Heart right ventricle (tissue), 16 donors: ENCODE data around the gene CD209. TPM values are rescaled to one million over a fixed set of nuclear protein-coding genes. Genes with fewer than 3 reads are reported as not detected.
A peak's percentile ranks its signal among the peaks of the same experiment; 100 is the strongest.

Experiments used
- ATAC-seq, 8 donors: fragments of 200-7000 bp; cut with Tn5 transposase; one replicate each; pipeline ENCODE4 v1.9.1; 2020; ENCODE audit warnings: mild to moderate bottlenecking in 8 of 8, moderate library complexity in 8 of 8, moderate number of reproducible peaks in 1 of 8
- DNase-seq, 2 donors: peaks; one replicate each; pipeline ENCODE4 v3.0.0-alpha.2; 2020
- H3K27ac ChIP-seq, 10 donors: fragments of 200-600 bp; sonication (generic) in 2 of 10; one replicate each; pipeline versions ENCODE4 v1.5.0 to v1.8.0; 2020 to 2022; ENCODE audit warnings: mild to moderate bottlenecking in 3 of 10
- H3K27me3 ChIP-seq, 7 donors: fragments of 200-600 bp; one replicate each; pipeline ENCODE4 v1.8.0; 2021 to 2022; ENCODE audit warnings: mild to moderate bottlenecking in 2 of 7
- H3K36me3 ChIP-seq, 9 donors: fragments of 200-600 bp; sonication (generic) in 1 of 9; one replicate each; pipeline versions ENCODE4 v1.5.0 to v1.8.0; 2020 to 2022; ENCODE audit warnings: mild to moderate bottlenecking in 2 of 9
- H3K4me1 ChIP-seq, 9 donors: fragments of 200-600 bp; sonication (generic) in 1 of 9; one replicate each; pipeline versions ENCODE4 v1.5.0 to v1.8.0; 2020 to 2022; ENCODE audit warnings: mild to moderate bottlenecking in 4 of 9
- H3K4me3 ChIP-seq, 10 donors: fragments of 200-600 bp; sonication (generic) in 2 of 10; one replicate each; pipeline versions ENCODE4 v1.5.0 to v1.8.0; 2020 to 2022; ENCODE audit warnings: mild to moderate bottlenecking in 7 of 10, moderate library complexity in 2 of 10
- H3K9me3 ChIP-seq, 11 donors: fragments of 200-600 bp in 10 of 11; sonication (generic) in 2 of 11; one replicate each; pipeline versions ENCODE4 v1.5.0 to v1.8.0; 2013 to 2022; ENCODE audit warnings: mild to moderate bottlenecking in 2 of 11, control low read depth in 1 of 11, moderate library complexity in 1 of 11
- WGBS, 2 donors: extraction: QIAGEN DNeasy Blood & Tissue Kit; methylation state at CpG; one replicate each; pipeline ENCODE4 v1.1.7; 2013; ENCODE audit warnings: inconsistent platforms in 1 of 2; 5-methylcytosine and 5-hydroxymethylcytosine counted together
- intact Hi-C, 10 donors: fragments of 100-400 bp; cut with DNase I; formaldehyde crosslinking; loops; one replicate each; pipeline versions ENCODE4 v1.11.1 to v1.14.2; 2022
- polyA plus RNA-seq, 2 donors: library from polyadenylated mRNA; stranded (reverse); fragments of 200-250 nt; gene quantifications; one replicate each; pipeline ENCODE4 v1.2.3, GENCODE V29; 2013
- total RNA-seq, 10 donors: library from RNA; stranded (reverse); fragmentation: NEBNext Ultra II Directional in 3 of 10; extraction: Animal tissue kit (Norgen Biotek cat#: 25700) in 3 of 10; gene quantifications; one replicate each; pipeline versions ENCODE4 v1.2.1 to v1.2.4, GENCODE V29; 2021 to 2023
- TF ChIP-seq, protein P1 (sequence below), 9 donors: fragments of 200-600 bp; sonication (generic) in 2 of 9; IDR thresholded peaks; one replicate each; pipeline versions ENCODE4 v1.5.0 to v1.8.0; 2021 to 2022; ENCODE audit warnings: antibody characterized with exemption in 9 of 9, mild to moderate bottlenecking in 5 of 9, moderate library complexity in 1 of 9
- donor health status: Arrhythmogenic right ventricular cardiomyopathy.
- donor health status: ischemic (EF 13 %, LVEDD 7.1; RV severe dilation, severe dysfunction).
- donor health status: healthy with polysubstance abuse.
- donor health status: DM: no; HTN: yes; CAD: no.
- donor health status: DM: no; HTN: no; CAD: no.
- donor health status: ischemic (EF 25% LVEDD 6.9; RV normal size, moderate dysfunction).
- donor health status: ischemic (EF 25% LVEDD 5.7; RV mildly dilated, moderate dysfunction).
- donor health status: healthy.
- donor health status: DM: yes; HTN: yes; CAD: no.
- donor health status: Ischemic cardiomyopathy.
- donor health status: ischemic (EF 35%, LVEDD 5.7; RV mildly dilated, moderate dysfunction).
- donor health status: nonischemic (EF 11% LVEDD 7.7; RV severe dilation, severe dysfunction).
- donor health status: DM: yes; HTN: yes; CAD: no.
- donor health status: PGD.
- donor health status: ischemic (EF 29% LVEDD 5.4; RV normal size, mild dysfunction).
- donor health status: nonischemic (EF 23%, LVEDD 6.1; RV moderate dilation, normal function).

CD209 gene
- total and polyA plus RNA-seq, 12 donors = 0.54 to 29.6 (median 3.8) TPM

DNA sequence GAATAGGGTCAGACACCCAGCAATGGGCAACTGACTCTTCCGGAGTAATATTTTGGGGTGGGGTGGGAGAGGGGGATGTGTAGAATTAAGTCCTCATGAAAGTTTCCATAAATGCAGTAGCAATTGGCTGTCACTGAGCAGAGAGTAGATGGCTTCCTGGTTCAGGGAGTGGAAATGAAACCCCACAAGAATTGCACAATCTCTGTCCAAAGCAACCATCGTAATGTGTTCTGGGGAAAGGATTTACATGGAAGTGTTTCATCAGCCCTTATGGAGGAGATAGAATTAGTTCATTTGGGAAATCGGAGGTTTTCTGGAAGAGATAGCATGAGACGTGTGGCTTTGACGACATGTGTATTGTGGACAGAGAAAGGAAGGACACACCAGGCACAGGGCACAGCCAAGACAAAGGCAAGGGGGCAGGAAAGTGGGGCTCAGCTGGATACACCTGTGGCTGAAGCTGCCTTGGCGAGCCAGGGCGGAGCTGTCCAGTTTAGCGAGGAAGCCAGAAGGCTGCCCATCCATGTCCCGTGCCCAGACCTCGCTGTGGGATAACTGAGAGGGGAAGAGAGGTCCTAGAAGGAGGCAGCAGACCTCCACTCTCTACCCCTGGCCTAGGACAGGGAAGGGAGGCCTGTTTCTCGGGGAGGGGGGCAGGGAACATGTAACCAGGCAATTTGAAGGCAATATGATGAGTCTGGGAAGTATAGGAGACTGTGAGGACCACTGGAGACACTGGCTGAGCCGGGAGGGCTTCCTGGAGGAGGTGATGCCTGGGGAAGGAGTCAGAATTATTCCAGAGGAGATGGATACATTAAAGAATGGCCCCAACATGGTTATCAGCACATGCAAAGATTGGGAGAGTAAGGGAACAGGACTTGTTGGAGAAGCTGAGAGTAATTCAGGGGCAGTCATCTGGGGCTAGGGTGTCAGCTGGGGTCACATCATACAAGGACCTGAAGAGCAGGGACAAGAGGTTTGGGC lies 12.8 kb downstream of the CD209 start:
- TF ChIP-seq, protein P1, sequence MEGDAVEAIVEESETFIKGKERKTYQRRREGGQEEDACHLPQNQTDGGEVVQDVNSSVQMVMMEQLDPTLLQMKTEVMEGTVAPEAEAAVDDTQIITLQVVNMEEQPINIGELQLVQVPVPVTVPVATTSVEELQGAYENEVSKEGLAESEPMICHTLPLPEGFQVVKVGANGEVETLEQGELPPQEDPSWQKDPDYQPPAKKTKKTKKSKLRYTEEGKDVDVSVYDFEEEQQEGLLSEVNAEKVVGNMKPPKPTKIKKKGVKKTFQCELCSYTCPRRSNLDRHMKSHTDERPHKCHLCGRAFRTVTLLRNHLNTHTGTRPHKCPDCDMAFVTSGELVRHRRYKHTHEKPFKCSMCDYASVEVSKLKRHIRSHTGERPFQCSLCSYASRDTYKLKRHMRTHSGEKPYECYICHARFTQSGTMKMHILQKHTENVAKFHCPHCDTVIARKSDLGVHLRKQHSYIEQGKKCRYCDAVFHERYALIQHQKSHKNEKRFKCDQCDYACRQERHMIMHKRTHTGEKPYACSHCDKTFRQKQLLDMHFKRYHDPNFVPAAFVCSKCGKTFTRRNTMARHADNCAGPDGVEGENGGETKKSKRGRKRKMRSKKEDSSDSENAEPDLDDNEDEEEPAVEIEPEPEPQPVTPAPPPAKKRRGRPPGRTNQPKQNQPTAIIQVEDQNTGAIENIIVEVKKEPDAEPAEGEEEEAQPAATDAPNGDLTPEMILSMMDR (IDR thresholded peaks at IDR 0.05) = no peak
- Histone ChIP-seq H3K4me3 (no peak overlapping the region), H3K27ac (peak overlapping the region in 1 of 10 donors; percentile 76), H3K27me3 (peaks cover 0 to 64% (median 35%) of the 10 kb centered on the region in 7 donors), H3K9me3 (no peaks in the 10 kb centered on the region), H3K36me3 (no peaks in the 10 kb centered on the region), H3K4me1 (peaks cover 0 to 23% (median 0%) of the 10 kb centered on the region in 9 donors)
- WGBS, 2 donors = 57 to 64% methylated on average over 12 of the region's 12 CpGs
- intact Hi-C loops = no loop called here
- ATAC-seq = peak in 6 of 8 donors; percentile 24 to 72 (median 46)
- no peak for DNase-seq

- Histone ChIP-seq H3K27me3 (peaks cover 7 to 70% (median 47%) of the 10 kb centered on the region in 7 donors), H3K9me3 (no peaks in the 10 kb centered on the region), H3K4me3 (no peak overlapping the region), H3K4me1 (peaks cover 0 to 22% (median 0%) of the 10 kb centered on the region in 9 donors), H3K27ac (peak overlapping the region in 1 of 10 donors; percentile 76), H3K36me3 (no peaks in the 10 kb centered on the region)
- no peak for DNase-seq
- 75 to 86% methylated on average over 6 of the region's 6 CpGs for WGBS, 2 donors
- intact Hi-C loops = no loop called here
- no peak for ATAC-seq
- TF ChIP-seq, protein P1 (IDR thresholded peaks at IDR 0.05) = no peak
Observed at GRCh38 chr19:7733376-7733775, 14.0 kb downstream of the CD209 start.

- DNase-seq (no peak), ATAC-seq (no peak)
- H3K4me3 ChIP-seq = peak within 1 kb of the TSS in 1 of 10 donors; percentile 5
- peaks cover 0 to 22% (median 0%) of the 10 kb centered on the region in 9 donors for H3K4me1 ChIP-seq
- peaks cover 8 to 74% (median 55%) of the 10 kb centered on the region in 7 donors for H3K27me3 ChIP-seq
- H3K9me3 ChIP-seq = no peaks in the 10 kb centered on the region
- WGBS, 2 donors = 47% methylated on average over 9 of the region's 9 CpGs
- H3K27ac ChIP-seq = no peak within 1 kb of the TSS
- intact Hi-C loops = no loop called here
- TF ChIP-seq, protein P1 (IDR thresholded peaks at IDR 0.05) = no peak
- no peaks in the 10 kb centered on the region for H3K36me3 ChIP-seq
Observed at GRCh38 chr19:7732045-7732444, 15.3 kb downstream of the CD209 start, which contains the start of gene CLEC4G. Gene CLEC4G (minus strand): TSS chr19:7732110. CDS start chr19:7732102, 8 bp downstream.

DNA sequence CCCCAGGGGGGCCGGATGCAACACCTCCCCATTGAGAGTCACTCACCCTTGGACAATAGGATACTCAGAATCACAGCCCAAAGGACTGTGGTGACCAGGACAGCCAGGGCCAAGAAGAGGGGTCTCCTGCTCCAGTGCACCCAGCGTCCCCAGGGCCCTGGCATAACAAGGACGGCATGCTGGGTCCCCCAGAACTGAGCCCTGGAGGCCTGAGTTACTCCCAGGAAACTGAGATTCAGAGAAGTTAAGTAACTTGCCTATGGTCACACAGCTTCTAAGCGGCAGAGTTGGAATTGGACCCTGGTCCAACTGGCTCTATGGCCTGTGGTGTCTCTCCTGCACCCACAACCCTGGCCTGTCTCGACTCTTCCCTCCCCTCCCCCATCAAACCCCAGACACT lies 15.7 kb downstream of the CD209 start:
- Histone ChIP-seq H3K27me3 (peaks cover 8 to 74% (median 54%) of the 10 kb centered on the region in 7 donors), H3K27ac (no peak overlapping the region), H3K9me3 (no peaks in the 10 kb centered on the region), H3K4me3 (peak overlapping the region in 1 of 10 donors; percentile 5), H3K4me1 (peaks cover 0 to 22% (median 0%) of the 10 kb centered on the region in 9 donors), H3K36me3 (no peaks in the 10 kb centered on the region)
- intact Hi-C loops = no loop called here
- ATAC-seq (no peak), DNase-seq (no peak)
- TF ChIP-seq, protein P1 (IDR thresholded peaks at IDR 0.05) = no peak
- WGBS, 2 donors = 65 to 69% methylated on average over 5 of the region's 5 CpGs
